Measurements from ENCODE around the gene SUN5. TPM values are rescaled to one million over a fixed set of nuclear protein-coding genes. Genes with fewer than 3 reads are reported as not detected.

The SUN5 gene
- total and polyA plus RNA-seq, 2 donors (not counting 3 experiments of a cell fraction or from before 2014, with no cell fraction given) = not detected

- TF ChIP-seq FOS (IDR thresholded peaks at IDR 0.05; ENCODE audit: borderline replicate concordance, insufficient read depth, low read length) = no peak
- no peak for TF ChIP-seq JUN (IDR thresholded peaks at IDR 0.05; ENCODE audit: borderline replicate concordance, insufficient read depth, insufficient read length, low read depth)
- TF ChIP-seq MYC (IDR thresholded peaks at IDR 0.05; ENCODE audit: low read depth, low read length) = no peak
- TF ChIP-seq, protein P1, sequence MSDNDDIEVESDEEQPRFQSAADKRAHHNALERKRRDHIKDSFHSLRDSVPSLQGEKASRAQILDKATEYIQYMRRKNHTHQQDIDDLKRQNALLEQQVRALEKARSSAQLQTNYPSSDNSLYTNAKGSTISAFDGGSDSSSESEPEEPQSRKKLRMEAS (IDR thresholded peaks at IDR 0.05; ENCODE audit: insufficient read depth, insufficient read length) = no peak
- TF ChIP-seq GATA2 (IDR thresholded peaks at IDR 0.05; ENCODE audit: insufficient read depth, insufficient read length, low read depth, low read length) = no peak
- no peak for TF ChIP-seq POLR2A (IDR thresholded peaks at IDR 0.05; ENCODE audit: low read depth, low read length)
- TF ChIP-seq EZH2 (IDR thresholded peaks at IDR 0.05; ENCODE audit: borderline replicate concordance, low read depth, low read length, severe bottlenecking) = no peak
- TF ChIP-seq CTCF (IDR thresholded peaks at IDR 0.05; ENCODE audit: extremely low read depth in 1 of 2, insufficient read depth in 1 of 2, low read depth in 1 of 2, low read length in 2 of 2) = no peak
- TF ChIP-seq POLR2AphosphoS5 (IDR thresholded peaks at IDR 0.05; ENCODE audit: insufficient read depth, low read depth, low read length) = no peak
- DNase-seq (ENCODE audit: low read depth, low spot score) (no peak), FAIRE-seq (no peak)
- H4K20me1 ChIP-seq (replicated peaks; ENCODE audit: control insufficient read depth, extremely low read depth, insufficient read depth, low read length) = no peaks in the 10 kb centered on the region
- no peaks in the 10 kb centered on the region for H3K79me2 ChIP-seq (ENCODE audit: control insufficient read depth, insufficient read depth, low read length)
- H3K9ac ChIP-seq (replicated peaks; ENCODE audit: extremely low read depth, insufficient read depth, low read length) = no peak overlapping the region
- no peak overlapping the region for H3K4me2 ChIP-seq (ENCODE audit: insufficient read depth, low read length)
- H3K9me3 ChIP-seq (replicated peaks; ENCODE audit: control insufficient read depth, insufficient read depth, low read length) = no peaks in the 10 kb centered on the region
- H3K4me1 ChIP-seq (ENCODE audit: control insufficient read depth, extremely low read depth, insufficient read depth, low read length) = no peaks in the 10 kb centered on the region
- H3K27me3 ChIP-seq (ENCODE audit: control insufficient read depth in 2 of 2, insufficient read depth in 2 of 2, low read length in 2 of 2) = no peaks in the 10 kb centered on the region
- ChIA-PET CTCF (no interaction called here), POLR2A (no interaction called here)
- no peak overlapping the region for H2AFZ ChIP-seq (ENCODE audit: low read depth, low read length)
- no peak overlapping the region for H3K27ac ChIP-seq (ENCODE audit: insufficient read depth, low read depth, low read length)
- H3K36me3 ChIP-seq (ENCODE audit: control insufficient read depth in 2 of 2, extremely low read depth in 1 of 2, insufficient read depth in 2 of 2, low read length in 2 of 2) = no peaks in the 10 kb centered on the region
- dilution Hi-C loops (cut with MboI; ENCODE audit: extremely low pct_ligation_motif_present, low sequenced_read_pairs) = no loop called here
- no peak overlapping the region for H3K4me3 ChIP-seq (replicated peaks in 1 of 3; ENCODE audit: insufficient read depth in 1 of 3, low read depth in 1 of 3, low read length in 3 of 3)
- intact Hi-C loops (cut with micrococcal nuclease) = no loop called here
- no TSS peak for BruUV-seq (replicated peaks)
- H3K9me1 ChIP-seq (replicated peaks; ENCODE audit: control insufficient read depth, extremely low read depth, insufficient read depth, low read length) = no peaks in the 10 kb centered on the region
Observed at GRCh38 chr20:33019465-33020277, 15.4 kb upstream of the SUN5 start.
